AG20443 (cell line): ENCODE measurements around the gene OTULIN.

Experiments
- DNase-seq: peaks from one replicate; pipeline ENCODE4 v3.0.0; 2012; ENCODE audit warnings: low spot score, mixed read lengths

Gene OTULIN

DNA sequence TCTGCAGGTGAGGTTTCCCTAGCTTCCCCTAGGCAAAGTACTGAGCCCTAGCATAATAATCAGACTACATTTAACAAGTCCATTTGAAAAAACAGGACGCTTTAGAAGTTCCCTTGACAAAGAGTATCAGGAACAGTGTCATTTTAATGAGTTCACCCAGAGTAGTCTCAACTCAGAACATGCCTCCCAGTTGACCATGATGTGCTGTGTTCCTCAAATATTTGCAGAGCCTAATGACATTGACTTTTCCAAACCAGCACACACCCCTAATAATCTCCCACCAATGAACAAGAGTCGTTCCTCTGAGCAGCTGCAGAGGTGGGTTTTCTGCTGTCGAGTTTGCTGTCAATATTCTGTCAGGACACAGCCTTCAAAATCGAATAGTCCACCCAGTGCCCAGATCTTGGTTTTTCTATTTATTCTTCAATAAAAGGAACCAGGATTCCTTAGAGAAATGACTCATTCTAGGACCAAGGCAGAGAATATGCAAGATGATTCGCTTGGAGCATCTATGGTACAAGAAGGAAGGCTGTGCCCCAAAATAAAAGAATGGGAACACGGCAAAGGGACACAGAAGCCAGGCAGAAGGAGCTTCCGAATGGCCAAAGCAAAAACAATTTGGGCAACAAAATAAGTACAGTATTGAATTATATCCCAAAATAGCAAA is 57.6 kb downstream of the OTULIN start:
- DNase-seq = no peak

DNA sequence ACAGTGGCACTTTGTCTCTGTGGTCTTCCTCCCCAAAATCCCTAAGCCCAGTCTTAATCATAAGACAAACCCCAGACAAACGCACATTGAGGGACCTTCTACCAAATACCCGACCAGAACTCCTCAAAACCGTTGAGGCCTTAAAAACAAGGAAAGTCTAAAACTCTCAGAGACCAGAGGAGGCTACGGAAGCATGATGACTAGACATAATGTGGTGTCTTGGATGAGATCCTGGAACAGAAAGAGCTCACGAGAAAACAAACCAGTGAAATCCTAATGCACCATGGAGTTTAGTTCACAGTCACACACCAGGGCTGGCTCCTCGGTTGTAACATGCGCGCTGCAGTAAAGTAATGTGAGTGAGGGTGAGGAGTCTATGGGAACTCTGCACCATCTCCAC is 58.4 kb downstream of the OTULIN start:
- no peak for DNase-seq

DNA sequence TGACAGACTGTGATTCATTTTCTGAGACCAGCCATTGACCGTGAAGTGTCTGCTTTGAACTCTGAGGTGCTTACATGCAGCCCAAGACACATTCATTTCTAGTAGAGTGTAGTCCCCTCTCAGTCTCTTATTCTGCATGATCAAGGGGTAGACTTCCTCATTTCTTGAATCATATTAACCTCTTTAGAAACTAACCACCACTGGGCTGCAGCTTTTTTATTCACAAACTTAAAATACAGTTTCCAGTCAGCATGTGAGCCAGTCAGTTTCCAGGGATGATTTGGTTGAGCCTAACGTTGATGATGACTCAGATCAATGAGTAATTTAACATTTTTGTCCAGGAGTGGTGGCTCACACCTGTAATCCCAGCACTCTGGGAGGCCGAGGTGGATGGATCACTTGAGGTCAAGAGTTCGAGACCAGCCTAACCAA is 59.2 kb downstream of the OTULIN start:
- no peak for DNase-seq

DNA sequence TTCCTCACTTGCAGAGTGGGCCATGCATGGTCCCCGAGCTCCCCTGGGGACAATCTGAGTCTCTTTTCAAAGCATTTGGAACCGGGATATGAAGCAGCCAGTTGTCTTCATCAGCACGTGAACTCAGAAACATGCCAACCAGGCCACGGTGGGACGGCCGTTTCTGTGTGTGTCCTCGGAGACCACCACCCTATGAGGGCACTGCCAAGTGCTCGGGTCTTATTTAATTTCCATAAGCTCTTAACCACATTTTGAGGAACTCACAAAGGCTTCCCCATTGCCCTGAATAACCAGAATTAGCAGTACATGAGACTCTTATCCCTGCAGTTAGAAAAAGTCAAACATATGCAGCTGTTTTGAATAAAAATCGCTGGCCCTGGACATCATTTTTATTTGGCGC is 60.1 kb downstream of the OTULIN start:
- DNase-seq = no peak

DNA sequence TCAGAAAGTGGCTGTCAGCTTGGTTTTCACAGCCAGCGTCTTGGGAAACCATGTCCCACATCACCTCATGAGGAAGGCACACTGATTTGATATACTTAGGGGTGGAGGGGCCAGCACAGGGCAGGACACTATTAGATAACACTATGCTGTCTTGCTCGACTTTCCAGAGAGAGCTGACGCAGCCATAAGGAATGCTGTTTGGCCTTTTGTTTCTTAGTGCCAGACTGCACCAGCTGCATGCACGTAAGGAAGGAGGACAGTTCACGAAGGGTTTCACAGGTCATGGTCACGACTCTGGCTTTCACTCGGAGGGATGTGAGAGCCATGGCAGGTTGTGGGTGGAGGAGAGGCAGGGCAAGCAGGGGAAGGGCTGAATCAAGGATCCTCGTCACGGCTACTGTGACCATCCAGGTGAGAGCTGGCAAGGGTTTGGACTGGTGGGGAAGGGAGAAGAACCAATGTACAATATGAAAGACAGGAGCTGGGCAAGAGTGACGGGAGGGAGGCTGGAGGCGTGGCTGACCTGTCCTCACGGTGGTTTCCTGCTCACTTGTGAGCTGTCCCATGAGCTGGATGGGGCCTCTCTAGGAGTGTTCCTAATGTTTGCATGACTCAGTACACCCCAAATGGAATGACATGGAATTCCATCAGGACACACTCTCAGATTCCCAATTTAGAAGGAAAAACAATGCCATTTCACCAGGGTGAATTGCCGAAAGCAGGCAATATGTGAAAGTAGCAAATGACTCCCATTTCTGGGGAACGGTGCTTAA is 61.7 kb downstream of the OTULIN start:
- DNase-seq = peak; percentile 74

DNA sequence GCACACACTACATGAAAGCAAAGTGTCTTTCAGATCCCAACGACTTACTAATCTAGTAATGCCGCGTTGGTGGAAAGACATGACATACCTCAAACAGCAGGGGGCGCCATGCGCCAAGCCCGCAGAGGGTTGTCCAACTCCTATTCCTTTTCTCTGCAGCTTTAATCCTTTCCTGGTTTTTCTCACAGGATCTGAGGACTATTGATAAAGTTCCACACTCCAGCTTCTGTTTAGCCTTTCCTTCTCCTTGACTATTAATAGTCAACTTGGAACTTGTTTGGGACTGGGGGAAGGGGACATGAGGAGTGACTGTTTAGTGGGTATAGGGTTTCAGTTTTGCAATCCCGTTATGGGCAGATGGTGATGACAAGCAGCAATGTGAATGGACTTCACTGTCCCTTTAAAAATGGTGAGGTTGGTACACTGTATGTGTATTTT is 62.9 kb downstream of the OTULIN start:
- DNase-seq = peak; percentile 83

DNA sequence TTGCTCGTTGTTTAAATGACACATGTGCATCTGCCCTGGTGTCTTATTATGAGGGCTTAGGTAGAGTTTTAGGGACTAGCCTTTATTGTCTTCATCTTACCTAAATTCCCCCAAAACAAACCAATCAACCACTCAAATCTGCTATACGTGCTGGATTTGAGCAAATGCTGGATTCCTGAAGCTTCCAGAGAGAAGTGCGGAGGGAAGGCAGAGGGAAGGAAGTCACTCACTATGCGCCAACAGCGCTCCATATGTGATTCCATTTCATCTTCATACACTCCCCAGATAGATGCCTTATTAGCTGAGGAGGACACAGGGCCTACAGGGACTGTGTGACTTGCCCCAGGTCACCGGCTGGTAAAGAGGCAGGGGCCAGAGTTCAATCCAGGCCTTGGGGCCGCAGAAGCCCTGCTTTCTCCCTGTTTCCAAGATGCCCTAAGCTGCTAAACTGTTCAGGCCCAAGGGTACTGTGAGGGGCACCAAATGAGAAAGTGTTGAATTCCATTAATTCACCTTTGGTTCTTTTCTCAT is 63.5 kb downstream of the OTULIN start:
- DNase-seq = no peak

DNA sequence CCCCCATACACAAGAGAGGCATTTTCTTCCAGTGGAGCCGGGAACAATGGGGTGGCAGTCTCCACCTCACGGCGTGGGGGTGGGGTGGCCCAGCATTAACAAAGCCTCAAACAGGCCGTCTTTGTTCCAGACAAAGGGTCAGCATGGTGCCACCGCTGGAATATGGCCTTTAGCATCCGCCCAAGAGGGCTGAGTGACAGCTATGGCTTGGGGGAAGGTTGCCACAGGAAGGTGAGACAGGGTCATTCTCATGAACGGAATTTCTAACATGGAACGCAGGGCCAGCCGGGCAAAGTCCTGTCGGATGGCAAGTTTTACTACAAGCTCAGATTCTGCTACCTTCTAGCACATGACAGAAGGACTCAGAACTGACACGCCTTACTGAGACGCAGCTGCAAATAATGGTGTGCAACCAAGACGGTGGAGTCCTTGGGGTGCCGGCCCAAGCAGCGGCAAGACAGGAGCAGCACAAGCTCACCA is 64.0 kb downstream of the OTULIN start:
- no peak for DNase-seq

DNA sequence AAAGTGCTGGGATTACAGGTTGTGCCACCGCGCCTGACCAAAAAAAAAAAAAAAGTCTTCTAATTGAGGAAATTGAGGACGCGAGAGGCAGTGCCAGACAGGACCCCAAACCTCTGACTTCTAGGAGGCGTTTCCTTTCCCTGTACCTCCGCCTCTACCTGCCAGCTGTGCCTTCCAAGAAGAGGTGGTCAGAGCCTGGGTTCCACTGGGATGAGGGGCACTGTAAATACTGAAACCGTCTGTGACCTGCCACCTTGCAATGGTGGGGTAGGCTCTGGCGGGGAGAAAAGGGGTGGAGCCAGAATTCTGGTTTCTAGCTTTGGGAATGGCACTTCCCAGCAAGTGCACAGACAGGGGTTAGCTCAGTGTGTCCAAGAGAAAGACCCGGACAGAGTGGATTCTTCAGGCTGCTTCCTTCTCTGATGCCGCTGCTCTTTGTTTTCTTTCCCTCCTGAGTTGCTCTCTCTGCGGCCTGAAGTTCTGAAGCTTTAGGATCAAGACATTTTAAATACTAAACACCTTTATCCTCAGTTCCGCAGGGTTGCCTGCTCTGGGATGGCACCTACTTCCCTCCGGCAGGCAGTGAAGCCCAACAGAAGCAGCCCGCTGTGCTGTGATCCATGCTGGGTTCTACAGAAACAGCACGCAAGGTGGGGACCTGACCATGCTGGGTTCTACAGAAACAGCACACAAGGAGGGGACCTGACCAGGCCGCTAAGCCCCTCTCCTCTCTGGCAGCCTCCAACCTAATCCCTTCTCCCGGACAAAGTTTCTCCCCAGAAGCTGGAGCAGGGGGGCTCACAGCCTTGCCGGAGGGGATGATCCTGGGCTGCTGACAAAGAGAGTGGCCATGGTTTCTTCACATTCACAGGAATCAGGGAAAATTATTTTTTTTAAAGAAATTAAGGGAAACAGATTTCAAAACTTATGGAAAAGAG is 65.2 kb downstream of the OTULIN start:
- DNase-seq = no peak

DNA sequence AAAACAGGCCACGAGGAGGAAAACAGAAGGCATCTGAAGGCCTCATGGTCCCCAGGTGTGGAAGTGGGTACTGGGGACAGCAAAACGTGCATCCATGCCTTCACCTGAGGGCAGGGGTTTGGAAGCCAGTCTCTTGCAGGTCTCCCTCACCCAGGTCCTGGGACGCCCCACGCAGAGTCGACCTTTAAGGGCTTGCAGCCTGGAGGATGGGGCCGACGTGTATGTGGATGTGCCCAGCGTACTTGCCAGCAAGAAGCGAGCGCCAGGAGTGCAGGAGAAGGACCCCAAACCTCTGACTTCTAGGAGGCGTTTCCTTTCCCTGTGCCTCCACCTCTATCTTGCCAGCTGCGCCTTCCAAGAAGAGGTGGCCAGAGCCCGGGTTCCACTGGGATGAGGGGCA is 65.9 kb downstream of the OTULIN start:
- no peak for DNase-seq

DNA sequence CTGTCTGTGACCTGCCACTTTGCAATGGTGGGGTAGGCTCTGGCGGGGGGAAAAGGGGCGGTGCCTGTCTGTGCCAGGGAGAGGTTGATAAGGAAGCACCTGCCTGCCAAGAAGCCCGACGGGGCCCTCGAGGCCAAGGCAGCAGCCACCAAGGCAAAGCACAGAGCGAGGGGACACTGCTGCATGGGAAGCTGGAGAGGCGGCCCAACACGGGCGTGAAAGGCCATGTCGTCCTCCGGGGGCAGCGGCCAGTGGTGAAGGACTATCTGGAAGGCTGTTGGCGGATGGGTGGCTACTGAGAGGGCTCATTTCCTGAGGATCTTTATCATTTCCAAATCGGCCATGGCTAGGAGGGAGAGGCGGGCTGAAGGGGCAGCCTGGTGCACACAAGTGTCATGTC is 66.4 kb downstream of the OTULIN start:
- DNase-seq = no peak

DNA sequence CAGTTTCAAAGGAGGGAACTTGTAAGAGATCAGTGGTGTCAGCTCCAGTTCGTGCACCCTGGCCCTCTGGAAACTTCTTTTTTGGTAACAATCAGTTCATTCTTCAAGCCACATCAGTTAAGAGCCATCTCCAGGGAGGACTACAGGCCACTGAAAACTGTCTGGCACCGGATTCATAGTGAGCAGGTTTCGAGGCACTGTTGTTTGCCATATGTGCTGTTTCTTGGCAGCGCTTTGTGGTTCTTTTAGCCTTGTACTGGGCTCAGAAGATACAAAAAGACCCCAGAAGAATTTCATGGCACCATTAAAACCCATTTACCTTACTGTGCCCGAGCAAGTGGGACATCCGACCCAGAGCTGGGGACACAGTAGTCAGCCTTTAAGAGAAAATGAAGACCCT is 68.5 kb downstream of the OTULIN start:
- no peak for DNase-seq

DNA sequence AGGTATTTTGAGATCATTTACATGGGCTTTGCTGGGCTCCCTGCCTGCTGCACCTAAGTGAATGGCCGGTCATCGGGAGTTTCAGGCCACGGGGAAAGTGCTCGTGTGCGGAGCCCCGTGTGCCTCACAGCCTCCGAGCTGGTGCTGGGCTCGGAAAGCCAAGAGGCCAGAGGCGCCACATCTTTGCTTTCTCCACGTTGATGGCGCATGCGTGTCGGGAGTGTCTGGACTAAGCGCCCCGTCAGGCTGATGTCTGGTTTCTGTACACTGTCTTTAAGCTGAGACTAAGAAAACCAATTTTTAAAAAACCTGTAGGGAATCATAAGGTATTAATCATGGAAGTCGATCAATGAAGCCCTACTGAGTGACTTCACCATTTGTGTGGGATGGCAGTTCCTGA is 69.1 kb downstream of the OTULIN start:
- DNase-seq = no peak

DNA sequence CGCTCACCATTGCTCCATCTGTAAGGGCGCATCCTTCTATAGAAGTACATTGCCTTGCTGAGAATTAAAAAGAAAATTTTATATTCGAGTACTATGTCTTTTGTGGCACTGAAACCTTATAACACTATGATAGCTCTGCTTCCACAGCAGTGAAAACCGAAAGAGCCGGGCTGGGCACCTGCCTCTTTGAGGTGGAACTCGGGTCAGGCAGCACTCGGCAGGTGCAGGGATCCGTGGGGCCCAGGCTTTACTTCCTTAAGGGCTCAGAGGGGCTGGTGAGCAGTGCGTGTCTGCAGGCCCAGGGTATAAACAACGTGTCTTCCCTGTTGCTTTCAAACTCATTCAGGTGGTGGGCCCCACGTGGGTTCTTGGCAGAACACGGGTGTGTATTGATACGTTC is 69.9 kb downstream of the OTULIN start:
- no peak for DNase-seq

DNA sequence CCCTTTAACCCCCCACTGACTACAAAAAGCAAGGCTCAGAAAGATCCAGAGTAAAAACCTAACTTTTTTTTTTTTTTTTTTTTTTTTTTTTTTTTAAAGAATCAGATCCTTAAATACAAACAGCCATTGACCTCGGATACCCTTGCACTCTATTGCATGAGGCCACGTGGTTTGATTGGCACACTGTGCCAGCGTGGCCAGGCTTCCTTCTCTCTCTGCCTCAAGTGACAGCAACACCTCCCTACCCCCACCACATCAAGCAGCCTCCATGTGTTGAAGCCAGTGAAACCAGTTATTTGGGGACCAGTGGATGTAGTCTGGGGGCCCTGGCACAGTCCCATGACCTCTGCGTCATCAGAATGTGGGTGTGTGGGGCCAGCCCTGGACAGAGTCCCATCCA is 71.4 kb downstream of the OTULIN start:
- no peak for DNase-seq

DNA sequence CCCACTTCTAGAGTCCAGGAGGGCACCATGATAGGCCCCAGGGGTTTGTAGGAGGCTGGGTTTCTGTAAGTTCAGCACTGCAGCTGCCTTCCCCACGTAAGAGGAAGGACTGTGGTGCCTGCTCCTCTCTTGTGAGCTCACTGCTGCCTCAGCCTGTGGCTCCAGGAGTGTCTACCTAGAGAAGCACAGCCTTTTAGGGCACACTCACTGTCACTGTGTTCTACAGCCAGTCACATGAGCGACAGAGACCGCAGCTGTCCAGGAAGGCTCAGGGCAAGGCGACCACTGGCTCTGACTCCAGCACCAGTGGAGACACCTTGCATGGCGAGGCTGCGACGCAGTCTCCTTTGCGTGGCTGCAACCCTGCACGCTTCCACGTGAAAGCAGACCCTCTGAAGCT is 72.8 kb downstream of the OTULIN start:
- no peak for DNase-seq

DNA sequence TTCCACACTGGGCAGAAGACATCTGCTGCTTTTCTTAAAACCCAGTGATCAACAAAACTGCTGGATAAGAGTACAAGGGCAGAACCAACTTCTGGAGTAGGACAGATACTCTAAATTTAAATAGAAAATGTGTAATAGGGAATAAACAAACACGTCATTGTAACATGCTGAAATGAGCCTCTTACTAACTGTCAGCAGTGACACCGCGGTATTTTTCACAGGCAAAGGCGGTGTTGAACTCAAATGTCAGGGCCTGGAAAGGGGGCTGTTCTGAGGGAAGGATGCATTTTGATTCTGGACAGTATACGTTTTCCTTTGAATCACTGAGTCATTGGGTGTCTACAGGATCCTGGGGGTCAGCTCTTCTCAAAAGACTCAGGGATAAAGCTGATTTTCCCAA is 73.5 kb downstream of the OTULIN start:
- no peak for DNase-seq

DNA sequence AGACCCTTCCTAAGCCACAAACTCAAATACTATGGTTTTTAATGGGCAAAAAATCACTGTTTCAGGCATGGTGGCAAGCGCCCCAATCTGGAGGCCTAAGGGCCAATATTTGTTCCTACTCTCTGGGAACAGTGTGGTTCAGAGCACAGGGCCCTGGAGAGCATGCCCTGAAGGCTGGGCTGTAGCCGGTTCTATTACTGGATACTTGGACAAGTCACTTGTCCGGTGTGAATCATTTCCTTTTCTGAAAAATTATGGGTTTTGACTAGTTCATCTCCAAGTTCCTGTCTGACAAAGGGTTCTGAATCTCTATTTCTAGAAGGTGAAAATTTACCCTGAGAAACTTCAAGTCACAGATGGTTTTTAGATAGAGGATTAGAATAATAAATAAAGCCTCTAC is 75.0 kb downstream of the OTULIN start:
- peak; percentile 83 for DNase-seq

DNA sequence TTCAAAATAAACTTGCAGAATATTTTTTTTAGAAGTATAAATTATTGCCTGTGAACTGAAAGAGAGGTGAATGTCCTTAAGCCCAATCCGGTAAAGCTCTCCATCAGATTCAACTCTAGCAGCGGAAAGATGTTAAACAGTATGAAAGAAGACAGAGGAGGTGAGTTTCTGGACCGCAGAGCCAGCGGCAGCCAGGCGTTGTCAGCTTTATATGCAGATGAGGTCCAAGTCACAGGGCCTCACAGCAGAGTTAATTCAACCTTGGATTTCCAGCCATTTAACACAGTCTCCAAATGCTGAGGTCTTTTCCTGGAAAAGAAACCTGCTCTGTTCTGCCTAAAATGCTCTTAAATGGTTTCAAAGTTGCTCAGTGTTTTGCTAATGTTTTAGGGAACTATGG is 75.5 kb downstream of the OTULIN start:
- no peak for DNase-seq

DNA sequence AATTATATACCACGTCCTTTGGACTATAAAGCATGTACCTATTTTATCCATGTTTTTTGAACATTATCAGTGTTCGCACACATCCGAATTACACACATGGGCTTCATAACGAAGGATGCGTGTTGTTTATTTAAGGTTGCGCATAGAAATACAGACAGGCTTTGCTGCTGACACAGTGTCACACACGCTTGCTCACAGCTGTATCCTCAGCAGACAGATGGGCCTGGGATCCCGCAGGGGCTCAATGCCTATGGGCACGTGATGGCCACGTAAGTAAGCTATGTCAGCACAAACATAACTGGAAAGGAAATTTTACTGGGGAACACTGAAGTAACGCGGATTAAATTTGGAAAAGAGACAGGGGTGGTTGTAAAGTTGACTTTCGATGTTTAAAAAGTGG is 76.6 kb downstream of the OTULIN start:
- DNase-seq = no peak

DNA sequence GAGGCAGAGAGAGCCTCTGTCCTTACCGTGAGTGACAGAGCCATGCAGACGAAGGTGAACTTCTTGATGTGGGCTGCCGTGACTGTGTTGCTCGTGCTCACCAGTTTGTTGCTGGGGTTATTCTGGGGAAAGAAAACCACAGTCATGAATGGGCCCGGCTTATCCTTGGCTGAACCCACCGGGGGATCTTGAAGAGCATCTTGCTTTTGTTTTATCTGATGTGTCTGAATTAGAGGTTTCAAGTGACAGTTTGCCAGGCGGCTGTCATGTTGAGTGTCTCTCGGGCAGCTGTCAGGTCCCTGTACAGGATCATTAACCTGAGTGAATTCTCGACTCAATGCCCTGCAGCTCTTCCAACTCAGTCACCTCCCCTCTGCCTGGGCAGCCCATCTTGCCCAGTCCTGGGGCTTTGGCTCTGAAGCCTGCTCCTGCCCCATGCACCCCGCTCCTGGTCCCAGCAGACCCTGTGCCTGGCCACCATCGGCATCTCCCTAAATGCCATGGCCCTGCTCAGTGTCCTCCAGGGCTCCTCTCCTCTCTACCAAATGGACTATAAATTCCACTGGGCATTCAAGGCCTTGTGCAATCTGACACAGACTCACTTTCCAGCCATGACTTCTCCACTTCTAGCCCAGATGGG is 77.4 kb downstream of the OTULIN start:
- no peak for DNase-seq

DNA sequence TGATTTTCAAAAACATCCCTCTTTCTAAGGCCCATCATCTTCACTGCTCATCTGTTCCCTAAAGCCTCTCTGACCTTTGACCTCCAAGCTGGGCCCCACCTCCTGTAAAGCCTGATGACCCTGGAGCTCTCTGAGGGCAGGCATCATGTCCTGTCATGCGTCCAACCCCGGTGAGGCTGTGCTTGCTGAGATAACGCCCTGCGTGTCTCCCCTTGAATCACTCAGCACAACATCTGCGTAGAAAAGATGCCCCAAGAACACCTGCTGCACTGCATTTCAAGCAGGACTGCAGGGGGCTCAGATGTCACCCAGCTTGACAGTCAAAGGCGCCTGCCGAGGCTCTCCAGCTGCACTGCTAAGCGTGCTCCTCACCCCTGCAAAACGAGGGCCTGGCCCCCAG is 78.0 kb downstream of the OTULIN start:
- no peak for DNase-seq
